Endothelial cell of umbilical vein (primary cell): ENCODE data around the gene TAF15. TPM values are rescaled to one million over a fixed set of nuclear protein-coding genes. Genes with fewer than 3 reads are reported as not detected.

ENCODE experiments used
- BruUV-seq: library from RNA; stranded (reverse); fragments of 400-500 nt; replicated peaks from 2 replicates; lab custom pipeline; 2021; lab: Mats Ljungman, UMichigan
- CTCF ChIA-PET: fragments of 300-600, 350-600 bp; sonication (Branson Sonifier 250); formaldehyde crosslinking; loops from one replicate; lab custom pipeline; 2021; ENCODE audit warnings: antibody characterized with exemption, inconsistent platforms; lab: Charles Lee
- POLR2A ChIA-PET: fragments of 300-600, 350-600 bp; sonication (Branson Sonifier 250); formaldehyde crosslinking; loops from one replicate; lab custom pipeline; 2021; ENCODE audit warnings: antibody characterized with exemption, inconsistent platforms; lab: Charles Lee
- DNase-seq: peaks from one replicate; pipeline ENCODE4 v3.0.0-alpha.2; 2011; ENCODE audit warnings: low read depth, low spot score
- FAIRE-seq: peaks from 2 replicates; lab custom pipeline; 2011; peaks lifted over from hg19 to GRCh38; lab: Jason Lieb, UNC
- H2AFZ ChIP-seq: 2 replicates; pipeline ENCODE4 v1.6.0; 2012; ENCODE audit warnings: low read depth, low read length, control low read depth, inconsistent platforms
- H3K27ac ChIP-seq: 2 replicates; pipeline ENCODE4 v1.5.1; 2011; ENCODE audit warnings: low read depth, mild to moderate bottlenecking, control low read depth, low read length, moderate library complexity; ENCODE audit not compliant: insufficient read depth
- H3K27me3 ChIP-seq, 2 experiments: 2 replicates each; pipeline versions ENCODE4 v1.6.0 to v1.6.1; 2011; ENCODE audit warnings: low read length in 2 of 2, mixed read lengths in 1 of 2; ENCODE audit not compliant: control insufficient read depth in 2 of 2, insufficient read depth in 2 of 2
- H3K36me3 ChIP-seq, 2 experiments: 2 replicates in 1 of 2; 3 replicates in 1 of 2; pipeline ENCODE4 v1.5.1; 2011; ENCODE audit warnings: low read length in 2 of 2, mild to moderate bottlenecking in 1 of 2, moderate library complexity in 1 of 2; ENCODE audit not compliant: control insufficient read depth in 2 of 2, insufficient read depth in 2 of 2; ENCODE audit errors: extremely low read depth in 1 of 2
- H3K4me1 ChIP-seq: 3 replicates; pipeline ENCODE4 v1.5.1; 2011; ENCODE audit warnings: mild to moderate bottlenecking, low read length; ENCODE audit not compliant: control insufficient read depth, insufficient read depth; ENCODE audit errors: extremely low read depth
- H3K4me2 ChIP-seq: 2 replicates; pipeline ENCODE4 v1.6.1; 2011; ENCODE audit warnings: low read length, control low read depth, mixed read lengths; ENCODE audit not compliant: insufficient read depth
- H3K4me3 ChIP-seq, 3 experiments: fragments of 200-600 bp in 1 of 3; sonication (generic), shearing (Covaris generic) in 1 of 3; replicated peaks in 1 of 3; 2 replicates each; pipeline ENCODE4 v1.5.1; 2011 to 2016; ENCODE audit warnings: control low read depth in 3 of 3, low read length in 3 of 3, mild to moderate bottlenecking in 2 of 3, inconsistent platforms in 1 of 3, low read depth in 1 of 3, moderate library complexity in 1 of 3; ENCODE audit not compliant: insufficient read depth in 1 of 3
- H3K79me2 ChIP-seq: 2 replicates; pipeline ENCODE4 v1.6.0; 2012; ENCODE audit warnings: low read length, inconsistent platforms; ENCODE audit not compliant: control insufficient read depth, insufficient read depth
- H3K9ac ChIP-seq: replicated peaks from 2 replicates; pipeline ENCODE3; 2011; ENCODE audit warnings: low read length, control low read depth; ENCODE audit not compliant: insufficient read depth; ENCODE audit errors: extremely low read depth
- H3K9me1 ChIP-seq: replicated peaks from 3 replicates; pipeline ENCODE4 v1.6.0; 2011; ENCODE audit warnings: mild to moderate bottlenecking, low read length; ENCODE audit not compliant: control insufficient read depth, insufficient read depth; ENCODE audit errors: extremely low read depth
- H3K9me3 ChIP-seq: replicated peaks from 2 replicates; pipeline ENCODE4 v1.5.1; 2012; ENCODE audit warnings: low read length, inconsistent platforms; ENCODE audit not compliant: control insufficient read depth, insufficient read depth
- H4K20me1 ChIP-seq: replicated peaks from 2 replicates; pipeline ENCODE3; 2011; ENCODE audit warnings: mild to moderate bottlenecking, low read length; ENCODE audit not compliant: control insufficient read depth, insufficient read depth; ENCODE audit errors: extremely low read depth
- EZH2 ChIP-seq: IDR thresholded peaks from 2 replicates; pipeline ENCODE4 v1.6.1; 2012; ENCODE audit warnings: borderline replicate concordance, low read depth, mild to moderate bottlenecking, moderate library complexity, low read length, inconsistent platforms; ENCODE audit not compliant: severe bottlenecking
- FOS ChIP-seq: IDR thresholded peaks from 2 replicates; pipeline ENCODE4 v1.6.1; 2011; ENCODE audit warnings: mild to moderate bottlenecking, low read length, moderate library complexity, borderline replicate concordance; ENCODE audit not compliant: insufficient read depth
- GATA2 ChIP-seq: IDR thresholded peaks from 2 replicates; pipeline ENCODE4 v1.7.0; 2011; ENCODE audit warnings: low read depth, mild to moderate bottlenecking, moderate library complexity, mixed read lengths, low read length; ENCODE audit not compliant: insufficient read length, insufficient read depth
- JUN ChIP-seq: IDR thresholded peaks from 2 replicates; pipeline ENCODE4 v1.6.1; 2011; ENCODE audit warnings: borderline replicate concordance, low read depth; ENCODE audit not compliant: insufficient read length, insufficient read depth
- MYC ChIP-seq: IDR thresholded peaks from one replicate; pipeline ENCODE4 v1.6.1; 2011; ENCODE audit warnings: mild to moderate bottlenecking, low read depth, low read length
- POLR2A ChIP-seq: IDR thresholded peaks from 2 replicates; pipeline ENCODE4 v1.6.1; 2012; ENCODE audit warnings: low read depth, mild to moderate bottlenecking, control low read depth, low read length
- POLR2AphosphoS5 ChIP-seq: IDR thresholded peaks from 2 replicates; pipeline ENCODE4 v1.6.1; 2012; ENCODE audit warnings: low read depth, mild to moderate bottlenecking, control low read depth, low read length, moderate library complexity; ENCODE audit not compliant: insufficient read depth
- dilution Hi-C: fragments of 300-500 bp; cut with MboI; formaldehyde crosslinking; loops from one replicate; pipeline ENCODE4 v1.15.0; 2019; ENCODE audit warnings: low sequenced_read_pairs; ENCODE audit not compliant: extremely low pct_ligation_motif_present
- intact Hi-C: fragments of 100-400 bp; cut with micrococcal nuclease; formaldehyde crosslinking; loops from one replicate; pipeline ENCODE4 v1.10.0; 2022
- polyA plus RNA-seq, 4 experiments: library from polyadenylated mRNA; depleted of rRNA in 3 of 4; stranded (reverse) in 3 of 4; unstranded in 1 of 4; fragments of >200 nt; gene quantifications; 2 replicates each; pipeline versions ENCODE4 v1.2.1 to v1.2.3, GENCODE V29; 2011 to 2012; ENCODE audit warnings: missing spikeins in 1 of 4
- total RNA-seq: library from RNA; stranded (reverse); gene quantifications from 2 replicates; pipeline ENCODE4 v1.2.3, GENCODE V29; 2021
- TF ChIP-seq, protein P1 (sequence below): IDR thresholded peaks from 2 replicates; pipeline ENCODE4 v1.6.1; 2011; ENCODE audit not compliant: insufficient read depth, insufficient read length
- TF ChIP-seq, protein P2 (sequence below), 2 donors: IDR thresholded peaks; 1 replicate in 1 of 2; 2 replicates in 1 of 2; pipeline ENCODE4 v1.5.1; 2011; ENCODE audit warnings: low read length in 2 of 2, mild to moderate bottlenecking in 2 of 2, moderate library complexity in 2 of 2, control low read depth in 1 of 2, inconsistent platforms in 1 of 2, low read depth in 1 of 2; ENCODE audit not compliant: insufficient read depth in 1 of 2; ENCODE audit errors: extremely low read depth in 1 of 2

Gene TAF15
- total and polyA plus RNA-seq, 2 donors (not counting 3 experiments of a cell fraction or from before 2014, with no cell fraction given) = 59.4 to 247 TPM

DNA sequence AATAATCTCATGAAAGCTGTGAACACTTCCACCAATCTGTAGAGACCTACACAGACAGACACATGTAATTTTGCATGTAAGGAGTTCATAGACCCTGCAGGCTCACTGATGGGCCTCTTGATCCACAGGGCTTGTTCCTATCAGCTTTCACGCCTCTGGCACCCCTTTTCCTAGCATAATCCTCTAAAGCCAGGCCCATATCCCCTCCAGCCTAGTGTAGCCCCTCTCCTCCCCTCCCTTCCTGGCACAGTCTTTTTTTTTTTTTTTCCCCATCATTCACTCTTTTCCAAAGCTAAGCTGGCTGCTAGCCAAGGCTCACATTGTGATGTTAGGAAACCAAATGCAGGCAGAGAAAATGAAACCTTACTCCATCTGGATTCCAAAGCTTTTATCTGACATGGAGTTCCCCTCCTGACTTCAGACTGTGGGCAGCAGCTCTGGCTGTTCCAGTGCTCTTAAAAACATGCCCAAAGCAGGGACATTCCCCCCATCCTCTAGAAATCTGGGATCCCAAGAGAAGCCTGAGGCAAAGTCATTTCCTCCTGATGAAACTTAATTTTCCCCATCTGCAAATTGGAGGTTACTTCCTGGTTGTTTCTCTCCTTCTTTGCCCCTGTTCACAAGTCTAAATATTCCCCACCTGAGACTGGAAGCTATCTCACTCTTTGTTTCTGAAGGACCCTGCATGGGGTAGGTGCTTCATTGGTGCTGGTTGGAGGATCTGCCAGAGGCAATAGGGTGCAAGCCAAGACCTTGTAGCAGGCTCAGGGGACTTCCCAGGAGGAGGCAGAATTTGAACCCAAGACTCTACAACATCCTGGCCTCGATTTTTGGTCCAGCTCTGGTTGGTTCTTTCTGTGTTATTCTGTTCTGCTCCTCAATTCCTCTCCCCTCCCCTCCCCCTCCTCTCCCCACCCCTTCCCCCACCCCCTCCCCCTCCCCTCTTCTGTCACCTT, 80.8 kb downstream of the TAF15 start:
- Histone ChIP-seq H3K4me1 (no peaks in the 10 kb centered on the region), H3K9me1 (no peaks in the 10 kb centered on the region), H3K27ac (no peak overlapping the region), H3K36me3 (no peaks in the 10 kb centered on the region), H3K4me3 (no peak overlapping the region), H3K9ac (peak overlapping the region; percentile 8), H3K4me2 (no peak overlapping the region), H3K27me3 (no peaks in the 10 kb centered on the region), H2AFZ (no peak overlapping the region), H3K9me3 (no peaks in the 10 kb centered on the region), H4K20me1 (no peaks in the 10 kb centered on the region), H3K79me2 (no peaks in the 10 kb centered on the region)
- ChIA-PET CTCF (no interaction called here), POLR2A (no interaction called here)
- TF ChIP-seq EZH2 = no peak
- TF ChIP-seq, protein P1, sequence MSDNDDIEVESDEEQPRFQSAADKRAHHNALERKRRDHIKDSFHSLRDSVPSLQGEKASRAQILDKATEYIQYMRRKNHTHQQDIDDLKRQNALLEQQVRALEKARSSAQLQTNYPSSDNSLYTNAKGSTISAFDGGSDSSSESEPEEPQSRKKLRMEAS = no peak
- TF ChIP-seq POLR2A = no peak
- no peak for TF ChIP-seq JUN
- intact Hi-C loops (no loop called here), dilution Hi-C loops (no loop called here)
- DNase-seq (peak; percentile 52), FAIRE-seq (no peak)
- no TSS peak for BruUV-seq

DNA sequence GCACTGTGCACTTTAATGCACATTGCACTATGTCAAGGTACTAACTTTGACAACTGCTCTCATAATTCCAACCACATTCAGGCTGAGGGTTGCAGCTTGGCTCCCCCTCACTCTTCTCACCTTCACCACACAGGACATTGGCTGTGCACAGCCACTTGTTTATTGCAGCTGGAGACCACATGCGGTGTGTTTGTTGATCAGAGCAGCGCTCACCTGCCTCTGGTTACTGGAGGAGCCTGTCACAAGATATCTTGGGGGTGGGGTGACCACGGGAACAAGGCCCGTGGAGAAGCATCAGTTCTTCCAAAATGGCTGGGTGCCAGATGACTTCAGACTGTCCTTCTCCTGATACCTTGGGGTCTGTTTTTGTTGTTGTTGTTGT, 81.5 kb downstream of the TAF15 start:
- TF ChIP-seq FOS = no peak
- TF ChIP-seq JUN = no peak
- TF ChIP-seq, protein P2, sequence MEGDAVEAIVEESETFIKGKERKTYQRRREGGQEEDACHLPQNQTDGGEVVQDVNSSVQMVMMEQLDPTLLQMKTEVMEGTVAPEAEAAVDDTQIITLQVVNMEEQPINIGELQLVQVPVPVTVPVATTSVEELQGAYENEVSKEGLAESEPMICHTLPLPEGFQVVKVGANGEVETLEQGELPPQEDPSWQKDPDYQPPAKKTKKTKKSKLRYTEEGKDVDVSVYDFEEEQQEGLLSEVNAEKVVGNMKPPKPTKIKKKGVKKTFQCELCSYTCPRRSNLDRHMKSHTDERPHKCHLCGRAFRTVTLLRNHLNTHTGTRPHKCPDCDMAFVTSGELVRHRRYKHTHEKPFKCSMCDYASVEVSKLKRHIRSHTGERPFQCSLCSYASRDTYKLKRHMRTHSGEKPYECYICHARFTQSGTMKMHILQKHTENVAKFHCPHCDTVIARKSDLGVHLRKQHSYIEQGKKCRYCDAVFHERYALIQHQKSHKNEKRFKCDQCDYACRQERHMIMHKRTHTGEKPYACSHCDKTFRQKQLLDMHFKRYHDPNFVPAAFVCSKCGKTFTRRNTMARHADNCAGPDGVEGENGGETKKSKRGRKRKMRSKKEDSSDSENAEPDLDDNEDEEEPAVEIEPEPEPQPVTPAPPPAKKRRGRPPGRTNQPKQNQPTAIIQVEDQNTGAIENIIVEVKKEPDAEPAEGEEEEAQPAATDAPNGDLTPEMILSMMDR (IDR thresholded peaks at IDR 0.05; ENCODE audit: extremely low read depth in 1 of 2, insufficient read depth in 1 of 2, low read depth in 1 of 2, low read length in 2 of 2) = no peak
- no peak for TF ChIP-seq POLR2AphosphoS5
- TF ChIP-seq, protein P1 = no peak
- no peak for TF ChIP-seq EZH2
- TF ChIP-seq POLR2A = no peak
- TF ChIP-seq GATA2 = no peak
- TF ChIP-seq MYC = no peak
- H3K79me2 ChIP-seq = no peaks in the 10 kb centered on the region
- H3K4me3 ChIP-seq = no peak overlapping the region
- H3K9me1 ChIP-seq = no peaks in the 10 kb centered on the region
- H3K36me3 ChIP-seq = no peaks in the 10 kb centered on the region
- BruUV-seq = no TSS peak
- H3K4me1 ChIP-seq = no peaks in the 10 kb centered on the region
- H3K9ac ChIP-seq = no peak overlapping the region
- H3K4me2 ChIP-seq = no peak overlapping the region
- intact Hi-C loops = no loop called here
- H4K20me1 ChIP-seq = no peaks in the 10 kb centered on the region
- no peak overlapping the region for H3K27ac ChIP-seq
- CTCF ChIA-PET = no interaction called here
- dilution Hi-C loops = no loop called here
- no peak overlapping the region for H2AFZ ChIP-seq
- H3K9me3 ChIP-seq = no peaks in the 10 kb centered on the region
- no peaks in the 10 kb centered on the region for H3K27me3 ChIP-seq
- FAIRE-seq (no peak), DNase-seq (no peak)
- POLR2A ChIA-PET = no interaction called here
